Kidney glomerular epithelial cell (primary cell): ENCODE data around the gene PPP1R14B.

Source experiments
- DNase-seq: peaks from one replicate; lab custom pipeline; 2025; lab: John Stamatoyannopoulos, UW

PPP1R14B gene

GRCh38 chr11:64281957-64282770, 35.4 kb upstream of the PPP1R14B start:
- no peak for DNase-seq

- no peak for DNase-seq
Observed at GRCh38 chr11:64278576-64279190, 31.9 kb upstream of the PPP1R14B start.

- DNase-seq = no peak
Observed at GRCh38 chr11:64276653-64277431, 30.1 kb upstream of the PPP1R14B start.

- no peak for DNase-seq
Observed at GRCh38 chr11:64275841-64276240, 29.1 kb upstream of the PPP1R14B start.

GRCh38 chr11:64275031-64275800, 28.5 kb upstream of the PPP1R14B start:
- no peak for DNase-seq

- DNase-seq = peak; percentile 96
Observed at GRCh38 chr11:64269540-64270220, 22.9 kb upstream of the PPP1R14B start.

- no peak for DNase-seq
Observed at GRCh38 chr11:64268893-64269539, 22.3 kb upstream of the PPP1R14B start.

- DNase-seq = no peak
Observed at GRCh38 chr11:64268025-64268892, 21.5 kb upstream of the PPP1R14B start.

- DNase-seq = no peak
Observed at GRCh38 chr11:64267207-64267945, 20.6 kb upstream of the PPP1R14B start.

GRCh38 chr11:64266339-64266738, 19.6 kb upstream of the PPP1R14B start:
- no peak for DNase-seq

GRCh38 chr11:64265176-64266160, 18.7 kb upstream of the PPP1R14B start:
- no peak for DNase-seq

- no peak for DNase-seq
Observed at GRCh38 chr11:64264371-64264852, 17.7 kb upstream of the PPP1R14B start.

- DNase-seq = no peak
Observed at GRCh38 chr11:64263947-64264317, 17.2 kb upstream of the PPP1R14B start.

GRCh38 chr11:64263021-64263946, 16.5 kb upstream of the PPP1R14B start:
- DNase-seq = no peak

GRCh38 chr11:64262271-64263002, 15.7 kb upstream of the PPP1R14B start:
- no peak for DNase-seq

GRCh38 chr11:64261556-64262080, 14.9 kb upstream of the PPP1R14B start:
- no peak for DNase-seq
